H1 (cell line): Measurements from ENCODE around the gene KAZALD1. TPM values are rescaled to one million over a fixed set of nuclear protein-coding genes. Genes with fewer than 3 reads are reported as not detected.

Source experiments
- CBX8 ChIP-seq: fragments of 300-800, 300-1000 bp; sonication (generic); IDR thresholded peaks from 2 replicates; pipeline ENCODE4 v1.7.1; 2016; ENCODE audit warnings: low read depth, low read length, borderline replicate concordance
- CREB1 ChIP-seq: IDR thresholded peaks from 2 replicates; pipeline ENCODE4 v1.6.1; 2012; ENCODE audit warnings: inconsistent platforms
- CTCF ChIP-seq, 3 experiments: IDR thresholded peaks; 1 replicate in 2 of 3; 2 replicates in 1 of 3; pipeline versions ENCODE4 v1.5.1 to v1.6.1; 2011; ENCODE audit warnings: low read length in 3 of 3, mild to moderate bottlenecking in 3 of 3, inconsistent platforms in 2 of 3, low read depth in 1 of 3, moderate library complexity in 1 of 3; ENCODE audit not compliant: insufficient read depth in 1 of 3; ENCODE audit errors: control extremely low read depth in 1 of 3
- KDM1A ChIP-seq: fragments of 200-600, 300-600 bp; sonication (generic); IDR thresholded peaks from 2 replicates; pipeline ENCODE4 v1.7.1; 2016; ENCODE audit warnings: mild to moderate bottlenecking, low read length, borderline replicate concordance
- TBP ChIP-seq: IDR thresholded peaks from 2 replicates; pipeline ENCODE4 v1.6.1; 2011; ENCODE audit warnings: low read depth, low read length, improper control_type of control experiment
- polyA plus RNA-seq, 7 experiments: library from polyadenylated mRNA; depleted of rRNA in 3 of 7; stranded (reverse) in 5 of 7; unstranded in 2 of 7; fragments of >200 nt in 5 of 7; fragments of 200-250 nt in 2 of 7; gene quantifications; 1 replicate in 5 of 7; 2 replicates in 1 of 7; 4 replicates in 1 of 7; pipeline versions ENCODE4 v1.2.1 to v1.2.3, GENCODE V29; 2011 to 2013; ENCODE audit warnings: missing spikeins in 2 of 7, mixed read lengths in 2 of 7
- total RNA-seq: library from RNA; stranded (reverse); fragmentation: NEBNext Ultra II Directional; extraction: Animal tissue kit (Norgen Biotek cat#: 25700); gene quantifications from 2 replicates; pipeline ENCODE4 v1.2.1, GENCODE V29; 2021

KAZALD1 gene
- total and polyA plus RNA-seq, 2 of the 8 experiments (the other 6 are each of a cell fraction or from before 2014, with no cell fraction given): 0.65 to 1.9 TPM

- TF ChIP-seq CTCF (IDR thresholded peaks at IDR 0.05; ENCODE audit: control extremely low read depth in 1 of 3, insufficient read depth in 1 of 3, low read depth in 1 of 3, low read length in 3 of 3) (peak; percentile 64 to 93 (median 81)), TBP (no peak), CREB1 (peak; percentile 37; the same call in 1 of the 2 replicates), KDM1A (no peak), CBX8 (no peak)
Measured at GRCh38 chr10:101067356-101068083, 5.7 kb downstream of the KAZALD1 start (continued).
